PC-3 (cell line): ENCODE results near the gene NR2C1.

Experiments
- CTCF ChIP-seq: fragments of 300-600 bp; sonication (generic); conservative IDR thresholded peaks from 2 replicates; pipeline ENCODE4 v1.5.1; 2017; ENCODE audit warnings: antibody characterized with exemption, low read depth, mild to moderate bottlenecking, low read length
- EZH2 ChIP-seq: fragments of 300-600 bp; sonication (generic); IDR thresholded peaks from one replicate; pipeline ENCODE4 v1.6.1; 2017; ENCODE audit warnings: antibody characterized with exemption, mild to moderate bottlenecking, low read length; ENCODE audit not compliant: unreplicated experiment
- EZH2phosphoT487 ChIP-seq: fragments of 300-600 bp; sonication (generic); IDR thresholded peaks from 2 replicates; pipeline ENCODE4 v1.6.1; 2018; ENCODE audit warnings: mild to moderate bottlenecking, antibody characterized with exemption, low read length, borderline replicate concordance

- TF ChIP-seq EZH2, result no peak
- no peak for TF ChIP-seq CTCF
- TF ChIP-seq EZH2phosphoT487, result no peak
Measured at GRCh38 chr12:94982456-94982855, 91.0 kb downstream of the NR2C1 start.
